OCI-LY3 (cell line): ENCODE results near the gene TIGD3.

Source experiments
- H2AFZ ChIP-seq: fragments of 200-600, 300-600 bp; shearing (Covaris generic); 2 replicates; pipeline ENCODE4 v1.6.0; 2014; ENCODE audit warnings: antibody characterized with exemption, low read depth, low read length
- H3K27ac ChIP-seq: fragments of 200-600, 300-600 bp; sonication (generic); 2 replicates; pipeline ENCODE4 v1.5.1; 2014; ENCODE audit warnings: mild to moderate bottlenecking, low read length, moderate library complexity, mixed read lengths
- H3K27me3 ChIP-seq: fragments of 200-600, 300-600 bp; sonication (generic); 2 replicates; pipeline ENCODE4 v1.6.1; 2014; ENCODE audit warnings: low read depth, low read length, mixed read lengths
- H3K36me3 ChIP-seq: fragments of 200-600, 300-600 bp; sonication (generic); replicated peaks from 2 replicates; pipeline ENCODE3; 2014; ENCODE audit warnings: low read depth, low read length, mixed read lengths
- H3K4me1 ChIP-seq: fragments of 300-600, 200-600 bp; sonication (generic); 2 replicates; pipeline ENCODE4 v1.6.1; 2014; ENCODE audit warnings: low read length, mixed read lengths
- H3K4me2 ChIP-seq: fragments of 200-600, 300-600 bp; sonication (generic); 2 replicates; pipeline ENCODE4 v1.6.1; 2014; ENCODE audit warnings: low read length, mixed read lengths
- H3K4me3 ChIP-seq: fragments of 300-600, 200-600 bp; sonication (generic); 2 replicates; pipeline ENCODE4 v1.5.1; 2014; ENCODE audit warnings: antibody characterized with exemption, mild to moderate bottlenecking, low read length, moderate library complexity
- H3K79me2 ChIP-seq: fragments of 300-600, 200-600 bp; shearing (Covaris generic); 2 replicates; pipeline ENCODE4 v1.6.1; 2014; ENCODE audit warnings: mild to moderate bottlenecking, low read length, mixed read lengths
- H3K9ac ChIP-seq: fragments of 300-600, 200-600 bp; shearing (Covaris generic); 2 replicates; pipeline ENCODE4 v1.6.0; 2014; ENCODE audit warnings: mild to moderate bottlenecking, low read length, moderate library complexity
- H3K9me3 ChIP-seq: fragments of 200-600, 300-600 bp; shearing (Covaris generic); 2 replicates; pipeline ENCODE4 v1.6.1; 2014; ENCODE audit warnings: low read length, mixed read lengths; ENCODE audit not compliant: insufficient read depth
- H4K20me1 ChIP-seq: fragments of 200-600, 300-600 bp; sonication (generic); 2 replicates; pipeline ENCODE4 v1.6.1; 2016; ENCODE audit warnings: low read length, mixed read lengths; ENCODE audit not compliant: insufficient read depth
- EZH2phosphoT487 ChIP-seq: fragments of 200-600 bp; shearing (Covaris generic); IDR thresholded peaks from 2 replicates; pipeline ENCODE4 v1.6.1; 2018; ENCODE audit warnings: antibody characterized with exemption, mixed run types, low read depth
- TF ChIP-seq, protein P1 (sequence below): fragments of 200-600, 300-600 bp; sonication (generic); IDR thresholded peaks from 2 replicates; pipeline ENCODE4 v1.5.1; 2014; ENCODE audit warnings: antibody characterized with exemption, low read length, low read depth

The TIGD3 gene

DNA sequence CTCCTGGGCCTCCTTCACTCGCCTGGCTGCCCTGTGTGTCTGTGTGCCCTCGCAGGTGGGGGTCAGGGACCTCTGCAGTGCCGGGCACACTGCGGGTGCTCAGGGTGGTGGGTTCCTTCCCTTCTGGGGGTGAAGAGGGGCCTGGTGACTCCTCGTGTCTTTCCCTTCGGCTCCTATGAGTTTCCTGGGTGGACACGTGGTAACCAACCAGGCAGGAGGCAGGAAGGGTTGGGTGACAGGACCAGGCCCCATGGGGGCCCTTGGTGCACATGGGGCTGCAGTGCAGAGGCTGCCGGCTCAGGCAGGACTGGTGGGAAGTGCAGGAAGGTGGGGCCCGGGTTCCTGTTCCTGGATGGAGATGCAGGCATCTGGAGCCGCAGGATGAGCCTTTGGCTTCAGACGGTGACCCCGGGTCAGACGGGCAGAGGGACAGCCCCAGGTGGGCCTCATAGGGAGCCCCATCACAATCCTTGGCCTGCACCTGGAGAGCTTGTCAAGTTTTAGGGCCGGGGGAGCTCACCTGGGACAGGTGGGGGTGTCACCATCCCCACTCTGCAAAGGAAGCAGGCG is 41.5 kb downstream of the TIGD3 start:
- Histone ChIP-seq H3K27me3 (no peaks in the 10 kb centered on the region), H3K9me3 (no peaks in the 10 kb centered on the region), H2AFZ (no peak overlapping the region), H3K4me3 (no peak overlapping the region), H3K79me2 (no peaks in the 10 kb centered on the region), H3K4me2 (no peak overlapping the region), H3K4me1 (peaks cover 9% of the 10 kb centered on the region), H3K36me3 (peaks cover 39% of the 10 kb centered on the region), H3K9ac (no peak overlapping the region), H4K20me1 (peaks cover 8% of the 10 kb centered on the region; the same call in 1 of the 2 replicates), H3K27ac (no peak overlapping the region)
- no peak for TF ChIP-seq EZH2phosphoT487
- TF ChIP-seq, protein P1, sequence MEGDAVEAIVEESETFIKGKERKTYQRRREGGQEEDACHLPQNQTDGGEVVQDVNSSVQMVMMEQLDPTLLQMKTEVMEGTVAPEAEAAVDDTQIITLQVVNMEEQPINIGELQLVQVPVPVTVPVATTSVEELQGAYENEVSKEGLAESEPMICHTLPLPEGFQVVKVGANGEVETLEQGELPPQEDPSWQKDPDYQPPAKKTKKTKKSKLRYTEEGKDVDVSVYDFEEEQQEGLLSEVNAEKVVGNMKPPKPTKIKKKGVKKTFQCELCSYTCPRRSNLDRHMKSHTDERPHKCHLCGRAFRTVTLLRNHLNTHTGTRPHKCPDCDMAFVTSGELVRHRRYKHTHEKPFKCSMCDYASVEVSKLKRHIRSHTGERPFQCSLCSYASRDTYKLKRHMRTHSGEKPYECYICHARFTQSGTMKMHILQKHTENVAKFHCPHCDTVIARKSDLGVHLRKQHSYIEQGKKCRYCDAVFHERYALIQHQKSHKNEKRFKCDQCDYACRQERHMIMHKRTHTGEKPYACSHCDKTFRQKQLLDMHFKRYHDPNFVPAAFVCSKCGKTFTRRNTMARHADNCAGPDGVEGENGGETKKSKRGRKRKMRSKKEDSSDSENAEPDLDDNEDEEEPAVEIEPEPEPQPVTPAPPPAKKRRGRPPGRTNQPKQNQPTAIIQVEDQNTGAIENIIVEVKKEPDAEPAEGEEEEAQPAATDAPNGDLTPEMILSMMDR: no peak

DNA sequence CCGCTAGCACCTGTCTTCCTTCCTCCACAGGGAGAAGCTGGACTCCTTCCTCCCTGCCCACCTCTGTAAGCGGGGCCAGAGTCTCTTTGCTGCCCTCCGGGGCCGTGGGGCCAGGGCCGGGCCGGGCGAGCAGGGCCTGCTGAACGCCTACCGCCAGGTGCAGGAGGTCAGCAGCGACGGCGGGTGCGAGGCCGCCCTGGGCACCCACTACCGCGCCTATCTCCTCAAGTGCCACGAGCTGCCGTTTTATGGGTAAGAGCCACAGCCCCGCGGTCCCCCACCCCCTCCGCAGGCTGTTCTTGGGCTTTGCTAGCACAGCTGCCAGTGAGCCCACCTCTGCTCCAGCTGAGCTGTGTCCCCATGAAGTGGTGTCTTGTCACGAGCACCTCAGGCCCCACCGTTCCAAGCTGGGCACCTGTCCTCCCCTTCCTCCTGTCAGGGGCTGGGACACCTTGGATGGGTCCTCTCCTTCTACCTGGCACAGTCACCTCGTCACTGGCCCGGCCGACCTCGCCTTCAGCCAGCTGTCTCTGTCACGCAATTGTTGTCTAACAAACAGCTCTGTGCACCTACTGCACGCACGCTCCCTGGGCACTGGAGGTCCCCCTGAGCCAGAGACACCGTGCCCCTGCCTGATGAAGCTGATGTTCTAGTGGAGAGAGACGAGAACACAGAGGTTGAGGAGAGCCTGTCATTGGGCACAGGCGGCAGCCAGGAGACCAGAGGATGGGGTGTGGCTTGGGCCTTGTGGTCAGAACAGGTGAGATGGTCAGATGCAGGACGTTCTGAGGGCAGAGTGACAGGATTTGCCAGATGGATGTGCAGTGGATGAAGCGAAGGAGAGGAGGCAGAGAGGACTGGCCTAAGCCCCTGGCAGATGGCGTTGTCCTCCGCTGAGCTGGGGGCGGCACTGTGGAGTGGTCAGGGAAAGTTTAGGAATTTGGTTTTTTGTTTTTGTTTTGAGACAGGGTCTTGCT is 42.5 kb downstream of the TIGD3 start:
- Histone ChIP-seq H4K20me1 (peaks cover 8% of the 10 kb centered on the region; the same call in 1 of the 2 replicates), H3K27ac (no peak overlapping the region), H3K4me2 (no peak overlapping the region), H3K27me3 (no peaks in the 10 kb centered on the region), H3K9me3 (no peaks in the 10 kb centered on the region), H3K9ac (no peak overlapping the region), H3K4me1 (no peaks in the 10 kb centered on the region), H3K79me2 (no peaks in the 10 kb centered on the region), H2AFZ (no peak overlapping the region), H3K4me3 (no peak overlapping the region), H3K36me3 (peaks cover 36% of the 10 kb centered on the region)
- TF ChIP-seq EZH2phosphoT487: no peak
- TF ChIP-seq, protein P1: no peak

DNA sequence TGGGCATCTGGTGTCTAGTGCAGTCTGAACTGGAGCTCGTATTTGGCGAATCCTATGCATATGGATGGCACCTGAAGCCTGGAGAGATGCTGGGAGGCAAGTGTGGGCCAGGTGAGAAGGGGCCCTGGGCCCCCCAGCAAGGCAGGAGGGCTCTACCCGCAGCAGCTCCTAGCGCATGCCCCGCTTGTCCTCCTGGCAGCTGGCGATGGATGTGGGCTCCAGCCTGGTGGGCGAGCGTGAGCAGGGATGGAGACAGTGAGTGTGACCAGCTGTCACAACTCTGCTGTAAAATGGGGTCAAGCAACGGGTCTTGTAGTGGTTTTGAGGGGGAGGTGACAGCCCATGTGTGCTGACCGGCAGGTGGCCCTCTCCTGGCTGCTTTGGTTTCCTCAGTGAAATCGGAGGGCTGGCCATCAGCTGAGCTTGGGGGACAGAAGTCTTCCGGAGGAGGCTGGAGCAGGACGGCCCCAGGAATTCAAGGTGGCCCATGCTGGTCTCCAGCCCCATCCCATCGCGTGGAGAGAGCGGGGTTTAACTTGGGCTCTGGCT is 43.9 kb downstream of the TIGD3 start:
- TF ChIP-seq EZH2phosphoT487: no peak
- TF ChIP-seq, protein P1: no peak
- Histone ChIP-seq H3K27ac (no peak overlapping the region), H4K20me1 (peaks cover 4% of the 10 kb centered on the region; the same call in 1 of the 2 replicates), H3K36me3 (peaks cover 36% of the 10 kb centered on the region), H3K4me3 (no peak overlapping the region), H3K9me3 (no peaks in the 10 kb centered on the region), H3K4me1 (peaks cover 6% of the 10 kb centered on the region), H3K9ac (no peak overlapping the region), H2AFZ (no peak overlapping the region), H3K79me2 (no peaks in the 10 kb centered on the region), H3K4me2 (no peak overlapping the region), H3K27me3 (no peaks in the 10 kb centered on the region)

DNA sequence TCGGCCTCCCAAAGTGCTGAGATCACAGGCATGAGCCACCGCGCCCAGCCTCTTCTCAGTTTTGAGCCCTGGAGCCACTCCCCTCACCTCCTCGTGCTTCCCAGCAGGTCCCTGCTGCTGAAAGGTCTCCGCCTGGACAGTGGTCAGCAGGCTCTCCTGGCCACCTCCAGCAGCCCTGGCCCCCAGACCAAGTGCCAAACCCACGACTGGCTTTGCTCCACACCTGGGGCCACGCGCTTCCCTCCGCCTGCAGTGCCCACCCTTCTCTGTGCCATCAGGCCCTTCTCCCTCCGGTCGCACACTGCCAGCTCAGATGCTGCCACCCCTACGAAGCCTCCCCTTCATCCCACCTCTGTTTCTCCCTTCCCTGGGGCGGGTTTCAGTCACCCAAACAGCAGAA is 44.7 kb downstream of the TIGD3 start:
- Histone ChIP-seq H3K27me3 (no peaks in the 10 kb centered on the region), H3K4me2 (no peak overlapping the region), H3K27ac (no peak overlapping the region), H3K9me3 (no peaks in the 10 kb centered on the region), H4K20me1 (peaks cover 2% of the 10 kb centered on the region; the same call in 1 of the 2 replicates), H2AFZ (no peak overlapping the region), H3K79me2 (no peaks in the 10 kb centered on the region), H3K4me3 (no peak overlapping the region), H3K9ac (no peak overlapping the region), H3K36me3 (peaks cover 33% of the 10 kb centered on the region), H3K4me1 (peaks cover 14% of the 10 kb centered on the region)
- TF ChIP-seq, protein P1: no peak
- TF ChIP-seq EZH2phosphoT487: no peak
